HG03045 (cell line): ENCODE results near the gene VARS1.

ENCODE experiments used
- ATAC-seq: cut with Tn5 transposase; IDR thresholded peaks from one replicate; pipeline ENCODE4 v1.9.1; 2021; ENCODE audit warnings: mild to moderate bottlenecking, moderate library complexity; ENCODE audit not compliant: unreplicated experiment

VARS1 gene

GRCh38 chr6:31749301-31750036, 46.1 kb downstream of the VARS1 start:
- ATAC-seq: no peak
